Activated CD4-positive, alpha-beta T cell treated with anti-CD3 and anti-CD28 coated beads for 36 hours (primary cell): Measurements from ENCODE around the gene TRMT61A. TPM values are rescaled to one million over a fixed set of nuclear protein-coding genes. Genes with fewer than 3 reads are reported as not detected.
A peak's percentile ranks its signal among the peaks of the same experiment; 100 is the strongest.

Experiments
- ATAC-seq: fragments of 200-7000 bp; cut with Tn5 transposase; one replicate; pipeline ENCODE4 v1.10.0; 2021; ENCODE audit warnings: mild to moderate bottlenecking, moderate library complexity
- CTCF ChIA-PET: fragments of 350-600 bp; sonication (Branson Sonifier 250); formaldehyde crosslinking; loops from one replicate; lab custom pipeline; 2021; ENCODE audit warnings: antibody characterized with exemption; lab: Charles Lee
- POLR2A ChIA-PET: fragments of 350-600 bp; sonication (Branson Sonifier 250); formaldehyde crosslinking; loops from one replicate; lab custom pipeline; 2021; ENCODE audit warnings: antibody characterized with exemption, inconsistent platforms; lab: Charles Lee
- DNase-seq: peaks from one replicate; pipeline ENCODE4 v3.0.0-alpha.2; 2020
- H3K27ac Mint-ChIP-seq: one replicate; pipeline ENCODE4 v1.8.0; 2021; ENCODE audit warnings: mixed read lengths
- H3K27me3 Mint-ChIP-seq: one replicate; pipeline ENCODE4 v1.8.0; 2021; ENCODE audit warnings: mixed read lengths
- H3K36me3 Mint-ChIP-seq: one replicate; pipeline ENCODE4 v1.8.0; 2021; ENCODE audit warnings: low read depth, mixed read lengths
- H3K4me1 Mint-ChIP-seq: one replicate; pipeline ENCODE4 v1.8.0; 2021; ENCODE audit warnings: mixed read lengths
- H3K4me3 Mint-ChIP-seq: one replicate; pipeline ENCODE4 v1.8.0; 2021; ENCODE audit warnings: mild to moderate bottlenecking, moderate library complexity, mixed read lengths
- H3K9me3 Mint-ChIP-seq: one replicate; pipeline ENCODE4 v1.8.0; 2021; ENCODE audit warnings: low read depth, mixed read lengths
- intact Hi-C, 2 experiments: fragments of 100-400 bp; cut with DNase I in 1 of 2; cut with micrococcal nuclease in 1 of 2; formaldehyde crosslinking; loops; one replicate each; pipeline versions ENCODE4 v1.14.2 to v1.15.1; 2022 to 2024; cut with DNase I, micrococcal nuclease
- total RNA-seq, 2 experiments: library from RNA; stranded (reverse); gene quantifications; one replicate each; pipeline ENCODE4 v1.2.3, GENCODE V29; 2021

TRMT61A gene
- total RNA-seq, 2 experiments from 2014 or later, result 8.8 to 9.0 TPM

DNA sequence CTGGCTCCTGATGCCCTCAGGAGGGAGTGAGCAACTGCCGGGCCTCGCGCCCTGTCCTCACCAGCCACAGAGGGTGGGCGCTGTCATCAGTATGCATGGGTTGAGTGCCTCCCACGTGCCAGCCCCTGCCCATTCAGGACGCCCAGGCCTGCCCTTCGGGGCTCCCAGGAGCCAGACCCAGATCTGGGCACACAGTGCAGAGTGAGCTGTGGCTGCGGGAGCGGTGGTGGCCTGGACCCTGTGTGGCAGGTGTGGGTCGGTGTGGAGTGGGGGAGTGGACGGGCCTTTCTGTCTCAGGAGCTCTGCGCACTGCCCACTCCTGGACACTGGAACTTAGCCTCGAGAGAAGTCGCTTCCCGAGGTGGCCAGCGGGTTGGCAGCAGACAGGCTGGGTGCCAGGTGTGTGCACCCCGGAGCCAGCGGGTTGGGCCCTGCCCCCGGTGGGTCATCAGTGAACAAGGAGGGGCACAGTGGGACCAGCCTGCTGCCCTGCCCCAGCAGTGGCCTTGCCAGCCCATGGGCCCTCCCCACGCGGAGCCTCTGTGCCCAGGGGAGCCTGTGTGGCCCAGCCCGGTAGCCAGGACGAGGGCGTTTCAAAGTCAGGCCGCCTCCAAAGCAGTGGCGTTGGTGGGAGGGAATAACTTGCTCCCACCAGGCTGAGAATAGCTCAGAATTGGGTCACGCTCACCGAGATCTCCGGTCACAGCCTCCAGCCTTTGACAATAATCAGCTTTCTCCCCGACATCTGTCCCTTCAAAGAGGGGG, 9.5 kb downstream of the TRMT61A start:
- Mint-ChIP-seq H3K4me1 (no peaks in the 10 kb centered on the region), H3K27ac (no peak overlapping the region), H3K27me3 (no peaks in the 10 kb centered on the region), H3K4me3 (no peak overlapping the region), H3K9me3 (no peaks in the 10 kb centered on the region), H3K36me3 (no peaks in the 10 kb centered on the region)
- CTCF ChIA-PET, result interaction anchor here (0.7 kb wide), 1 partner anchor 1220 kb away, joined by 3 read pairs; no protein-coding TSS in a partner anchor
- POLR2A ChIA-PET, result no interaction called here
- no peak for DNase-seq
- no peak for ATAC-seq
- intact Hi-C loops, result no loop called here

DNA sequence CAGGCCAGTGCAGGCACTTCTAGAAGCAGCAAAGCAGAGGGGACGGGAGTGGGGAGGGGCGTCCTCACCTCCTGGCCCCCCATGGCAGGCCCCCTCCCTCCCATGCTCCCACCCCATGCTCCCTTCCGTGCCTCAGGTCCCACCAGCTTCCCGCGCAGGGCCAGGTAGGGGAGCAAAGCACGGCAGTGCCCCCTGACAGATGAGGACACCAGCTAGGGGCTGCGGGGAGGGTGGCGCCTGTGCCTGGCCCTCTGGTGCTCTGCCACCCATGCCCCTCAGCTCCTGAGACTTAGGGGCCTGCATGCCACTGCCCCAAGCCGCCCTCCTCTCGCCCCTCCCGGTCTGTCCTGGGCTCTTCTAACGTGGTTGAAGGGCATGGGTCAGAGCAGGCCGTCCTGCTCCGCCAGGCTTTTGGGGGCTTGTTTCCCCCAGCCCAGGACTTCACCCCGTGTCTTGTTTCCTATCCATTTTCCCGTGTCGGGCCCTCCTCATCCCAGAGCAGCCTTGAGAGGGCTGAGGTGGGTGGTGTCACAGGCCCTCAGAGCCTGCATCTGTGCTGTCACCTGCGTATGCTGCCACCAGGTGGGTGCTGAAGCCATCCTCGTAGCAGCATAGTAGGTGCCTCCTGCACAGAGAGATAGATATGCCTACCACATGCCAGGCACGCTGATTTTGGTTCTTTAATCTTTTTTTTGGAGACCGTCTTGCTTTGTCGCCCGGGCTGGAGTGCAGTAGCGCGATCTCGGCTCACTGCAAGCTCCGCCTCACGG, 10.2 kb downstream of the TRMT61A start:
- intact Hi-C loops, result no loop called here
- Mint-ChIP-seq H3K36me3 (no peaks in the 10 kb centered on the region), H3K27ac (no peak overlapping the region), H3K27me3 (no peaks in the 10 kb centered on the region), H3K4me1 (no peaks in the 10 kb centered on the region), H3K4me3 (no peak overlapping the region), H3K9me3 (no peaks in the 10 kb centered on the region)
- no peak for DNase-seq
- peak; percentile 25 for ATAC-seq
- POLR2A ChIA-PET, result no interaction called here
- CTCF ChIA-PET, result interaction anchor here (0.7 kb wide), 1 partner anchor 1219 kb away, joined by 3 read pairs; no protein-coding TSS in a partner anchor

- intact Hi-C loops, result no loop called here
- no peaks in the 10 kb centered on the region for H3K36me3 Mint-ChIP-seq
- DNase-seq (no peak), ATAC-seq (no peak)
- H3K27me3 Mint-ChIP-seq, result no peaks in the 10 kb centered on the region
- H3K9me3 Mint-ChIP-seq, result no peaks in the 10 kb centered on the region
- ChIA-PET POLR2A (no interaction called here), CTCF (interaction anchor here (0.5 kb wide), 1 partner anchor 56 kb away, joined by 3 read pairs; no protein-coding TSS in a partner anchor)
- no peak overlapping the region for H3K4me3 Mint-ChIP-seq
- H3K27ac Mint-ChIP-seq, result no peak overlapping the region
- no peaks in the 10 kb centered on the region for H3K4me1 Mint-ChIP-seq
These were observed 12.1 kb downstream of the TRMT61A start for GRCh38 chr14:103540821-103541708.

- DNase-seq (no peak), ATAC-seq (no peak)
- H3K27me3 Mint-ChIP-seq, result no peaks in the 10 kb centered on the region
- no peak overlapping the region for H3K4me3 Mint-ChIP-seq
- POLR2A ChIA-PET, result interaction anchor here (1.1 kb wide), 1 partner anchor 10 kb away, joined by 4 read pairs; no protein-coding TSS in a partner anchor
- H3K36me3 Mint-ChIP-seq, result no peaks in the 10 kb centered on the region
- H3K27ac Mint-ChIP-seq, result no peak overlapping the region
- H3K4me1 Mint-ChIP-seq, result no peaks in the 10 kb centered on the region
- CTCF ChIA-PET, result interaction anchor here (0.5 to 1.1 kb wide), 2 partner anchors 21 to 56 kb away, joined by 3 to 4 read pairs; no protein-coding TSS in a partner anchor
- H3K9me3 Mint-ChIP-seq, result no peaks in the 10 kb centered on the region
- intact Hi-C loops, result no loop called here
These were observed 13.0 kb downstream of the TRMT61A start for GRCh38 chr14:103541709-103542604.

DNA sequence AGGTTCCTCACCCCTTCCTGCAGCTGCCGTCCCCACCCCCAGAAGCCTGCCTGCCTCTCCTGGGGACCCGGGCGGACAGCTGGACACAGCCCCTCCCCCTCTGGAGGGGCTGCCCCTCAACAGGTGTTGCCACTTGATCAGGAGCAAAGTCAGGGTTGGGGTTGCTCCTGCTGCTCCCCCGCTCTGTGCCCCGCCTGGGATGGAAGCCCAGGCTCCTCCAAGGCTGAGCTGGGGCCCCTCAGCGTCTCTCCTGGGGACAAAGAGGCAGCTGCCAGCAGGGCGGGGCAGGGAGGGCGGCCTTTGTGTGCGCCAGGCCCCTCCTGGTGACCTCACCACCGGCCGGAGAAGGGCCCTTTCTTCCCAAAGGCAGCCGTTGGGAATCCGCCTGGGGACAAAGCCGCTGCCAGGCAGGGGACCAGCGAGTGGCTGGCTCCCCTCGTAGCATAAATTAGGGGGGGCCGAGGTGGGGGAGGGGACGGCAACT, 13.7 kb downstream of the TRMT61A start:
- ChIA-PET CTCF (interaction anchor here (0.9 to 1.1 kb wide), 2 partner anchors 17 to 22 kb away, joined by 3 to 4 read pairs; no protein-coding TSS in a partner anchor), POLR2A (interaction anchor here (1.1 kb wide), 1 partner anchor 10 kb away, joined by 4 read pairs; no protein-coding TSS in a partner anchor)
- Mint-ChIP-seq H3K27me3 (no peaks in the 10 kb centered on the region), H3K27ac (no peak overlapping the region), H3K9me3 (no peaks in the 10 kb centered on the region), H3K36me3 (no peaks in the 10 kb centered on the region), H3K4me1 (no peaks in the 10 kb centered on the region), H3K4me3 (no peak overlapping the region)
- intact Hi-C loops, result no loop called here
- DNase-seq, result no peak
- ATAC-seq, result no peak

DNA sequence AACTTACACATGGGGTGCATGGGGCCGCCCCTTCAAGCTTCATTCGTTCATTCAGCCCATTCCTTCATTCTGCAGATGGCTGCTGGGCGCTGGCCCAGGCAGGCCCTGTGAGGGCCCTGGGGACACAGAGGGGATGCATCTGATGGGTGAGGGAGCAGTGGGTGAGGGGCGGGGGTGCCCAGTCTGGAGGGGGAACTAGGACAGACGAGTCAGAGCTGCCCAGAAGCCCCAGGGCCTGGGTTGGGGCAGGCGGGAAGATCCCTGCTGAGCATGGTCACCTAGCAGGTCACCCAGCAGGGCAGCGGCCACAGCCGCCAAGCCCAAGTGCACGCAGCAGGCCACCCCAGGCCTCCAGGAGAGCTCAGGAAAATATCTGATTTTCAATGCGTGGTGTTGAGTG, 14.1 kb downstream of the TRMT61A start:
- ChIA-PET CTCF (interaction anchor here (0.9 to 1.3 kb wide), 3 partner anchors 17 to 25 kb away, joined by 3 to 4 read pairs (median 3); no protein-coding TSS in a partner anchor), POLR2A (interaction anchor here (1.1 kb wide), 1 partner anchor 9 kb away, joined by 4 read pairs; no protein-coding TSS in a partner anchor)
- no peak overlapping the region for H3K4me3 Mint-ChIP-seq
- intact Hi-C loops, result no loop called here
- H3K27ac Mint-ChIP-seq, result no peak overlapping the region
- H3K36me3 Mint-ChIP-seq, result no peaks in the 10 kb centered on the region
- DNase-seq (no peak), ATAC-seq (no peak)
- no peaks in the 10 kb centered on the region for H3K9me3 Mint-ChIP-seq
- H3K27me3 Mint-ChIP-seq, result no peaks in the 10 kb centered on the region
- H3K4me1 Mint-ChIP-seq, result no peaks in the 10 kb centered on the region

DNA sequence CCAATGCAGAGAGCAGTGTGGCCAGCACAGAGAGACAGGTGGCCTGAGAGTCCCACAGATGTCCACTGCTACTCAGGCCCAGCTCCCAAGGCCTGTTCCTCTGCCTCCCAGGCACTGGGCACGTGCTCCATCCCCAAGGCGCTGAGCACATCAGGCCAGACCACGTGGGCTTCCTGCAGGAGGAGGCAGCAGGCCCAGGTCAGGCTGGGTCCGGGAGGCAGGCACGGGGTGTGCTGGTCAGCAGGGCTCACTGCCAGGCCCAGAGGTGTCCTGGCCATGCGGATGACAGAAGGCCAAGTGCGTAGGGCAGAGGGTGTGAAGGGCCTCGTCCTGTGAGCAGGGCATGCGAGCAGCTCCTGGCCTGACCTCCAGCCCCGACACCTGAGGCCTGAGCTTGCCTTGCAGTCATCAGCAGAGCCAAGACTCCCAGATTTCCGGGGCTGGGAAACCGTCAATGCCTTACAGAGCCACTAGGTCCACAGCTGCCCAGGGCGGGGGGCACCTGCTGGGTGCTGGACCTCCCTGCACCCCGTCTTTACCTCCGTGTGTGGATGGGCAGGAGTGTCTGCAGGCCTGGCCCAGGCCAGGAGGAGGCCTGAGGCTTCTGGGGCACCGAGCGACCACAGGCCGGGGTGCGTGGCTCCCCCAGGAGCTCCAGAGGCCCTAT, 14.9 kb downstream of the TRMT61A start:
- intact Hi-C loops, result no loop called here
- ChIA-PET POLR2A (no interaction called here), CTCF (interaction anchor here (1.3 kb wide), 1 partner anchor 25 kb away, joined by 3 read pairs; no protein-coding TSS in a partner anchor)
- DNase-seq (no peak), ATAC-seq (no peak)
- Mint-ChIP-seq H3K9me3 (no peaks in the 10 kb centered on the region), H3K36me3 (no peaks in the 10 kb centered on the region), H3K4me3 (no peak overlapping the region), H3K4me1 (no peaks in the 10 kb centered on the region), H3K27ac (no peak overlapping the region), H3K27me3 (no peaks in the 10 kb centered on the region)

DNA sequence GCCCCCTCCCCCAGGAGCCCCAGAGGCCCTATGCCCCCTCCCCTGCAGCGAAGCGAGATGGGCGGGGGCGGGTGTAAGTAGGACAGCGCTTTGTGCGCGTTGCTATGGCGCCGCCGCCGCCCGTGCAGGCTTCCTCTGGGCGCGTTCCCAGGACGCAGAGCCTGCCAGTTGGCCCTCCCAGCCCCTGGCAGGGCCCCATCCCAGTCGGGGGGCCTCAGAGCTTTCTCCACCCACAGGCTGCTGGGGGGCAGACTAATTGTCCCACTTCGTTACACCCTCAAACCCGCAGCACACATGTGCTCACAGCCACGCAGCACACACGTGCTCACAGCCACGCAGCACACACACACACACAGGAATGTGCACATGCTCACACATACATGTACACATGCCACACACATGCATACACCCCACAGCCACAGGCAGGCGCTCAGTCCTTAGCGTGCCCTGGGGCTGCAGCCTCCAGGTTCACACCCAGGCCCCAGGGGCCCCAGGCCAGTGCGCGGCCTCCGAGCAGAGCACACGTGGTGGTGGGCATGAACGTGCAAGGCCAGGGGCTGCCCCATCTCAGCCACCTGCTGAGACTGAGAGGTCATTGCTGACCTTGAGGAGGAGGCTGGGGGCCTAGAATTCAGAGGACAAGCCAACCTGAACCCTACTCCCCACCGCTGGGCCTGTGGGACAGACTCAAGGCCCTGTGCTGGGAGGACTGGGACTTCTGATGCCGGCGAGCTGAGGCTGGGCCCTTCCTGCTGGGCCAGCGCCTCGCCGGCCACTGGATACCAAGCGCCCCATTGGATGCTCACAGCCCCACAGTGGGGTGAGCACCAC, 15.6 kb downstream of the TRMT61A start:
- Mint-ChIP-seq H3K27me3 (no peaks in the 10 kb centered on the region), H3K9me3 (no peaks in the 10 kb centered on the region), H3K4me1 (no peaks in the 10 kb centered on the region), H3K36me3 (no peaks in the 10 kb centered on the region), H3K4me3 (no peak overlapping the region), H3K27ac (no peak overlapping the region)
- ChIA-PET CTCF (interaction anchor here (0.6 to 1.8 kb wide), 4 partner anchors 26 to 122 kb away, joined by 3 to 5 read pairs (median 4); no protein-coding TSS in a partner anchor), POLR2A (no interaction called here)
- DNase-seq, result peak; percentile 2
- ATAC-seq, result no peak
- intact Hi-C loops, result no loop called here

DNA sequence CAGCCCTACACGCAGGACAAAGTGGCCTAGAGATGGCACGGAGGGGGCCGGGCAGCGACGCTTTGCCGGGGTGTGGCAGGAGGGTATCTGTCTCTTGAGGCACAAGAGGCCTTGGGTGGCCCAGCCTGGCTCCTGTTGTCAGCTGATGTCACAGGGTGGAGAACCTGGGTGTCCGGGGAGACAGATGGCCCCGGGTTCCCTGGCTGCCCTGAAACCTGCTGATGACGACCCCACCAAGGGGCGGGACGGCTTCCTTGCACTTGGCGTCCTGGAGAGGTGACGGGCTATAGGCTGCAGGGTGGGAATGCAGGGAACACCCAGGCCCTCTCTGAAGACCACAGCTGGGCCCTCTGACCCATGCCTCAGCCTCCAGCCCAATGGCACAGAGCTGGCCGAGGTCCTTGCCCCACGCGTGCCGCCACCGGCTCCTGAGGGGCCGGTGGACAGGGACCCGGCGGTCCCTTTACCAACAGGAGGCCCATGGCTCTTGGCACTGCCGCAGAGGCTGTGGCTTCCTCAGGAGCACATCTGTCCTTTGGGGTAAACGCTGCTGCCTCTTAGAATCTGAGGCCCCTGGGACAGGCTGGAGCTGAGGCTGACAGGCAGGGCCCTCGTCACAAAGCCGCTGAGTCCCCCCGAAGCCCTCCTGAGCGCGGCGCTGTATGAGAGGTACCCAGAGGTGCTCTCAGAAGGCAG, 16.4 kb downstream of the TRMT61A start:
- no peak for ATAC-seq
- intact Hi-C loops, result no loop called here

More for the DNA sequence above, 16.4 kb downstream of the TRMT61A start:
- no peak overlapping the region for H3K27ac Mint-ChIP-seq
- H3K9me3 Mint-ChIP-seq, result no peaks in the 10 kb centered on the region
- ChIA-PET POLR2A (no interaction called here), CTCF (interaction anchor here (0.6 to 1.8 kb wide), 5 partner anchors 27 to 121 kb away, joined by 3 to 5 read pairs (median 3); no protein-coding TSS in a partner anchor)
- no peaks in the 10 kb centered on the region for H3K4me1 Mint-ChIP-seq
- H3K27me3 Mint-ChIP-seq, result no peaks in the 10 kb centered on the region
- no peaks in the 10 kb centered on the region for H3K36me3 Mint-ChIP-seq
- no peak for DNase-seq
- H3K4me3 Mint-ChIP-seq, result no peak overlapping the region
